Duodenal mucosa (tissue), 2 donors: ENCODE data around the gene URAD.
"Not testable (repeated sequence)": the region's sequence is repeated elsewhere in the genome, so short reads cannot be mapped to it uniquely, and the experiment has no call there.

Experiments used
- H3K27ac ChIP-seq: one replicate; pipeline ENCODE4 v1.7.0; 2013; ENCODE audit warnings: low read depth, low read length
- H3K27me3 ChIP-seq, 2 donors: one replicate each; pipeline ENCODE4 v1.7.0; 2013; ENCODE audit warnings: low read length in 2 of 2, control low read depth in 1 of 2; ENCODE audit not compliant: insufficient read depth in 2 of 2, control insufficient read depth in 1 of 2
- H3K36me3 ChIP-seq, 2 donors: one replicate each; pipeline ENCODE4 v1.7.0; 2013; ENCODE audit warnings: low read length in 2 of 2, control low read depth in 1 of 2; ENCODE audit not compliant: insufficient read depth in 2 of 2, control insufficient read depth in 1 of 2
- H3K4me1 ChIP-seq, 2 donors: one replicate each; pipeline ENCODE4 v1.7.0; 2013; ENCODE audit warnings: low read length in 2 of 2, control low read depth in 1 of 2; ENCODE audit not compliant: insufficient read depth in 2 of 2, control insufficient read depth in 1 of 2
- H3K4me3 ChIP-seq, 2 donors: one replicate each; pipeline ENCODE4 v1.7.0; 2013; ENCODE audit warnings: low read length in 2 of 2, low read depth in 1 of 2
- H3K9ac ChIP-seq, 2 donors: one replicate each; pipeline ENCODE4 v1.7.0; 2013; ENCODE audit warnings: low read length in 2 of 2, low read depth in 1 of 2
- H3K9me3 ChIP-seq, 2 donors: one replicate each; pipeline ENCODE4 v1.7.0; 2013; ENCODE audit warnings: low read length in 2 of 2, control low read depth in 1 of 2; ENCODE audit not compliant: control insufficient read depth in 1 of 2

URAD gene

DNA sequence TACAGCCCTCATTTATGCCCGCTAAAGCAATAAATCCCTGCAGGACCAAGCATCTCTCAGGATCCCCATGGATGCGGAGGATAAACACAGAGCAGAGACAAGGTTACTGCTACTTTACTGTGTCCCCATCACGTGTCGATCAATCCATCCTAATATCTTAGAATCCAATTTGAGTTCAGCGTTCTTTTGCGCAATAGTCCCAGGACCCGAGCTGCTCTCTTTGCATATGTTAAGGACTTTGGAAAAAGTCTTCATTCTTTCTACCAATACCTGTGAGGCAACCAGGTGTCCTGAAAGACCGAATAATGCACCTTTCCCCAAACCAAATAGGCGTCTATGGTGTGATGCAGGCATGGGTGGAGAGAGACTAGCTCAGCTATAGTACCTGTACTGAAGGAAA, 38.0 kb upstream of the URAD start:
- no peak overlapping the region for H3K4me3 ChIP-seq
- H3K27me3 ChIP-seq: no peaks in the 10 kb centered on the region
- peaks cover 0 to 5% of the 10 kb centered on the region in 2 donors for H3K4me1 ChIP-seq
- no peak overlapping the region for H3K9ac ChIP-seq
- H3K27ac ChIP-seq: no peak overlapping the region
- no peaks in the 10 kb centered on the region for H3K36me3 ChIP-seq
- H3K9me3 ChIP-seq: no peaks in the 10 kb centered on the region

DNA sequence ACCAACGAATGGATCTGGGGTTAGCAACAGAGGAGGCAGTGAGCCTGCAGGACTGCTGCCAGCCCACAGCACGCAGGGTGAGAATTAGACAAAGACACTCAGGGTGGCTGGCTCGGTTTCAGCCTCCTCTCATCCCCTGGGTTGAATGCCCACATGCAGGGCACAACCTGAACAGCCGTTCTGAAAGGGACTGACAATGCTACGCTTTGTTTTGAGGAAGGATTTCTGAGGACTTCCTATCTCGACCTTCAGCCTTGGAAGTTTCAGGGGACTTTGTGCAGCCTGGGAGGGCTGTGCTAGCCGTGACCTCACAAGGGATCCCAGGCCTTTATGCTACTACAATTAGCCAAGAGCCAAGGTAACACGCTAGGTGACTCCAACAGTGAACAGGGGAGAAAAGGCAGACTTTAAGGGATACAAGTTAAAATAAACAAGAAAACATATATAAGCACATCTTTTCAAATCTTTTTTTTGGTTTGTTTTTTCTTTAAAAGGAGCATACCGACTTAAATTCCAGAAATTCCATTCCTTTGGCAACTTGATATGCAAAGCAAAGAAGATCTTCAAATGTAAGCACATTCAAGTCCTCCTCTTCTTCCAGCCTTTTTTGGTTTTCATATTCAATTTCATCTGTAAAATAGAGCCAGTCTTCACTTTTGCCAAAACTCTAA, 34.5 kb upstream of the URAD start:
- H3K27ac ChIP-seq: no peak overlapping the region
- peaks cover 0 to 5% of the 10 kb centered on the region in 2 donors for H3K4me1 ChIP-seq
- no peaks in the 10 kb centered on the region for H3K9me3 ChIP-seq
- no peak overlapping the region for H3K9ac ChIP-seq
- H3K4me3 ChIP-seq: no peak overlapping the region
- H3K27me3 ChIP-seq: no peaks in the 10 kb centered on the region
- no peaks in the 10 kb centered on the region for H3K36me3 ChIP-seq

DNA sequence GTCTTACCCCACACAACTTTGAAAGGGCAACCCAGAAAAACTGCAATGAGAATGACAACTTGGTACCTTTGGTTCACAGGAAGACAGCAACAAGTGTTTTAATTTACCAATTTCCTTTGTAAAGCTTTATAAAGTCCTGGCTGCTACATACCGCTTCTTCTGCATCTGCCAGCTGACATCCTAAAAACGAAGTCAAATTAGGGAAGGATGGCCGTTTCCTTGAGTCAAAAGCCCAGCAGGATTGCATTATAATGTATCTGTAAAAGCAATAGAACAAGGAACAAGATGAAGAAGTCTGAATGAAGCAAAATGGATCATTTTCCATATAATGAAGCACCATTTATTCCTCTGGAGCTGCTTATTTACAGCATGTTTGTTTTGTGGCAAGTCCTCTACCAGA, 25.8 kb upstream of the URAD start:
- no peak overlapping the region for H3K4me3 ChIP-seq
- no peaks in the 10 kb centered on the region for H3K27me3 ChIP-seq
- no peaks in the 10 kb centered on the region for H3K36me3 ChIP-seq
- no peak overlapping the region for H3K9ac ChIP-seq
- H3K9me3 ChIP-seq: no peaks in the 10 kb centered on the region
- H3K4me1 ChIP-seq: no peaks in the 10 kb centered on the region
- no peak overlapping the region for H3K27ac ChIP-seq

DNA sequence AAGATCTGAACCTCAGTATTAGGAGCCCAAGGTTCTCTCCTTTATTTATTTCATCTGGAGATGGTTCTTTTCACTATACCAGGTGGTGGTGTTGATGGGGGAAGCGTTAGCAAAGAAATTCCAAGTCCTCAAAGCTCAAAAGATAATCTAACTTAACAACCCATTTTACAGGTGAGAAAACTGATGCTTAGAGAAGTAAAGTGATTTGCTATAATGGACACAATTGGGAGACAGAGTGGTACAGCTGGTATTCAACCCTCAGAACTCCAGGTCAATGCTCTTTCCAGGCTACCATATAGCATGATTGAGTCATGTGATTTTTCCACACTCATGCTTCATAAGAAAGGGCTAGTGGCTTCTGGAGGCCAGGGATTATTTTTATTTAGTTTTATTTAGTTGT, 25.0 kb upstream of the URAD start:
- no peaks in the 10 kb centered on the region for H3K4me1 ChIP-seq
- H3K27ac ChIP-seq: no peak overlapping the region
- H3K9me3 ChIP-seq: no peaks in the 10 kb centered on the region
- no peak overlapping the region for H3K4me3 ChIP-seq
- no peaks in the 10 kb centered on the region for H3K27me3 ChIP-seq
- no peak overlapping the region for H3K9ac ChIP-seq
- H3K36me3 ChIP-seq: no peaks in the 10 kb centered on the region

DNA sequence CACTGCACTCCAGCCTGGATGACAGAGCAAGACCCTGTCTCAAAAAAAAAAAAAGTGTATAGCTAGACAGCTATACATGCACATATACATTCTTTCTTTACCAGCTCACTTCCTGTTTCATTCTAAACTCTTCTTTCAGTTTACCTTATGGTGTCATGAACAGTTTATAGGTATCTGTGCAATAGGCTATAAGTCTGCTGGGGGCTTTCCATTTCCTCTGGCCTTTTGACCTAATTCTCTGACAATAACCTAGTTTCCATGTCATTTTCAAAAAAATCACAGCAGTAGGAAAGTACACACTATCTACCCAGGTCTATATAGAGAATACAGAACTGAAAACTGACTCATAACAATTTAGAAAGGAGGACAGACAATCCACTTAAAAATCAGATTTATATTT, 24.4 kb upstream of the URAD start:
- Histone ChIP-seq H3K4me3 (no peak overlapping the region), H3K4me1 (no peaks in the 10 kb centered on the region), H3K9me3 (no peaks in the 10 kb centered on the region), H3K27ac (no peak overlapping the region), H3K36me3 (no peaks in the 10 kb centered on the region), H3K27me3 (no peaks in the 10 kb centered on the region), H3K9ac (no peak overlapping the region)

DNA sequence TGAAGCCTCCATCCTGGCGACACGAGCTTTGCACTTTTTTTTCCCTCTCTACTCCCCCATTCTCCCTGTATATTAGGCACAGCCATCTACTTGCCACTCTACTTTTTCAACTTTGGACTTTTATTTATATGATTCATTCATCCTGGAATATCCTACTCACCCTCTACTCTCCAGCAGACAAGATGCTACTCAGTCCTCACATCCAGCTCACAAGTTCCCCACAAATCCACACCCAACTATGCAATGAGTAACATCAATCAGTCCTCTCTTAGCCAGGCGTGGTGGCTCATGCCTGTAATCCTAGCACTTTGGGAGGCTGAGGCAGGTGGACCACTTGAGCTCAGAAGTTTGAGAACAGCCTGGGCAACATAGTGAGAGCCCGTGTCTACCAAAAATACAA, 23.9 kb upstream of the URAD start:
- Histone ChIP-seq H3K36me3 (no peaks in the 10 kb centered on the region), H3K27me3 (no peaks in the 10 kb centered on the region)

DNA sequence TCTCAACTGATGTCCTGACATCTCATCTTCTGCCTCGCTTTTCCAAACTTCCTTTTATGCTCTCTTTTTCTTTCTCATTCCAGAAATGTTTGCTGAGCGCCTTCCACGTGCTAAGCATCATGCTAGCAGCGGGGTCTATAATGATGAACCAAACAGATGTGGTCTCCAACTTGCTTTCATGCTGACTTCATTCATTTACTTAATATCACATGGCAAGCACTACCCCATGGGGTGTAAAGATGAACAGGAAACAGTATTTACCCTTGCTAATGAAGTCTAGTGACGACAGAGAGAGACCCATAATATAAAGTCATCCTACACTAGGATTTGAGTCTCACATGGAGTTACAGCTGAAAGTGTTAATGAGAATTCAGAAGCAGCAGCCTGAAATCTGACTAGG, 21.6 kb upstream of the URAD start:
- no peaks in the 10 kb centered on the region for H3K36me3 ChIP-seq

More for the DNA sequence above, 23.9 kb upstream of the URAD start:
- Histone ChIP-seq H3K9ac (no peak overlapping the region), H3K9me3 (no peaks in the 10 kb centered on the region), H3K27ac (no peak overlapping the region), H3K4me1 (no peaks in the 10 kb centered on the region), H3K4me3 (no peak overlapping the region)

DNA sequence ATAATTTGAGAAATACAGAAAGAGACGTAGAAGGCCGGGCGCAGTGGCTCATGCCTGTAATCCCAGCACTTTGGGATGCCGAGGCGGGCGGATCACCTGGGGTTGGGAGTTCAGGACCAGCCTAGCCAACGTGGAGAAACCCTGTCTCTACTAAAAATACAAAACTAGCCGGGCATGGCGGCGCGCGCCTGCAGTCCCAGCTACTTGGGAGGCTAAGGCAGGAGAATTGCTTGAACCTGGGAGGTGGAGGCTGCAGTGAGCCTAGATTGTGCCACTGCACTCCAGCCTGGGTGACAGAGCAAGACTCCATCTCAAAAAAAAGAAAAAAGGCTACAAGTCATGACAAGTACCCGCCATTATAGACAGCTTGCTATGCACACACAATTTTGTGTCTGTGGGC, 16.5 kb upstream of the URAD start:
- H3K36me3 ChIP-seq, H3K27ac ChIP-seq, H3K4me3 ChIP-seq, H3K27me3 ChIP-seq, H3K9ac ChIP-seq, H3K9me3 ChIP-seq, H3K4me1 ChIP-seq: not testable (repeated sequence)

More for the DNA sequence above, 21.6 kb upstream of the URAD start:
- Histone ChIP-seq H3K27me3 (no peaks in the 10 kb centered on the region), H3K27ac (no peak overlapping the region), H3K9me3 (no peaks in the 10 kb centered on the region), H3K9ac (no peak overlapping the region), H3K4me1 (no peaks in the 10 kb centered on the region), H3K4me3 (no peak overlapping the region)

DNA sequence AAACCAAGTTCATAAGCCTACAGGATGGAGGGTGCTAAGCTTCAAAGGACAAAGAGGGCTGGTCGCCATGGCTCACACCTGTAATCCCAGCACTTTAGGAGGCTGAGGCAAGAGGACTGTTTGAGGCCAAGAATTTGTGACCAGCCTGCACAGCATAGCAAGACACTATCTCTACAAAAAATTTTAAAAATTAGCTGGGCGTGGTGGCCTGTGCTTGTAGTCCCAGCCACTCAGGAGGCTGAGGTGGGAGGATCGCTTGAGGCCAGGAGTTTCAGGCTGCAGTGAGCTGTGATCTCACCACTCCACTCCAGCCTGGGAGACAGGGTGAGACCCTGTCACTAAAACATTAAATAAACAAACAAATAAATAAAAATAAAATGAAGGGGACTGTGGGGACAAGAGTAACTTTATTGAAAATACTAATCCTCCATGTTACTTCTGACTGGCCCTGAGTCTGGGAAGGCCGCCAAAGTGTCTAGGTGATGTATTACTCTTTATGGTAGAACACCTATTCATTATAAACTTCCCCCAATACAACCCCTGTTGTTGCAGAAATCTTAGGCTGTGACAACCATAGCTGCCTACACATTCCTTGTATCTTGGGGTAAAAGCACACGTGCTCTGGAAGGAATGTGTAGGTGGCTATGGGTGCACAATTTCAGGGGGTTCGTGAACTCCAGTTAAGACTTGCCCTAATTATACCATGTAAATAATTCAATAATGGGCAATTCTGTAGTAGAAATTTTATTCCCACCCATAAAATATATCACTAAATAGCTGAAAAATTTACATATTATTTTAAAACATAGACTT, 14.6 kb upstream of the URAD start:
- Histone ChIP-seq H3K9ac (no peak overlapping the region), H3K27me3 (no peaks in the 10 kb centered on the region), H3K4me1 (no peaks in the 10 kb centered on the region), H3K36me3 (no peaks in the 10 kb centered on the region), H3K9me3 (no peaks in the 10 kb centered on the region), H3K27ac (no peak overlapping the region), H3K4me3 (no peak overlapping the region)

DNA sequence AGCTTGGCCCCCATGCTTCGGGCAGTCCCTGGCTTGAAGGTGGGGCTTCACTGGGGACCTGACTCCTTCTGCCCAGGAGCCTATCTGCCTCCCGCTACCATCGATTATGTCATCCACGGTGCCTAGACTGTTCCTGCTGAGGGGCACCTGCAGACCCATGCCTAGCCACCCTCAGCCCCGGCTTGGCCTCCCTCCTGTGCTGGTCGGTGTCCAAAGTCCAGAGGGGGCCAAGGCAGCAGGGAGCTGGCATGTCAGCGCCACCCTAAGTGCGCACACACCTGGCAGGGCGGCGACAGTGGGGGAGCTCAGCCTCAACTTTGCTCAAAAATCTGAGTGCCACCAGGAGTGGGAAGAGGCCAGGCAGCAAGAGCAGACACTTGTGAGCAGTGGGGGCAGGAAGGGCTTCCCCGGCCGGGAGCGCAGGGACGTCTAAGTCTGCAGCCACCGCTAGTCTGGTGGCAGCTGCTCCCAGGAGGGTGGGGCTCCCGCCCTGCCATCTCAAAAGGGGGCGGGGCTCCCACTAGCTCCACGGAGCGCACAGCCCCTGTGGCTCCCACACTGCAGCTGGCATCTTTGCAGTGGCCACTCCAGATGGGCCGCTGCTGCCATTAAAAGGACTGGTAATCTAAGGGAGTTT, 13.5 kb upstream of the URAD start:
- Histone ChIP-seq H3K4me3 (no peak overlapping the region), H3K27me3 (no peaks in the 10 kb centered on the region), H3K36me3 (no peaks in the 10 kb centered on the region), H3K27ac (no peak overlapping the region), H3K9me3 (no peaks in the 10 kb centered on the region), H3K9ac (no peak overlapping the region), H3K4me1 (no peaks in the 10 kb centered on the region)
